GM19372 (cell line): Measurements from ENCODE around the gene LRRC25.

Source experiments
- ATAC-seq: cut with Tn5 transposase; IDR thresholded peaks from one replicate; pipeline ENCODE4 v1.9.1; 2021; ENCODE audit warnings: mild to moderate bottlenecking, low read depth, moderate library complexity; ENCODE audit not compliant: unreplicated experiment

The LRRC25 gene

GRCh38 chr19:18425515-18426415 is 28.3 kb upstream of the LRRC25 start:
- ATAC-seq: no peak

GRCh38 chr19:18424890-18425514 is 27.6 kb upstream of the LRRC25 start:
- ATAC-seq: no peak

- ATAC-seq: no peak
Observed at GRCh38 chr19:18424122-18424889, 26.9 kb upstream of the LRRC25 start.

GRCh38 chr19:18423258-18424020 is 26.0 kb upstream of the LRRC25 start:
- no peak for ATAC-seq

GRCh38 chr19:18422530-18423191 is 25.2 kb upstream of the LRRC25 start:
- no peak for ATAC-seq

- ATAC-seq: no peak
Observed at GRCh38 chr19:18421371-18421959, 24.0 kb upstream of the LRRC25 start.

GRCh38 chr19:18420930-18421329 is 23.5 kb upstream of the LRRC25 start:
- no peak for ATAC-seq

GRCh38 chr19:18419699-18420460 is 22.5 kb upstream of the LRRC25 start:
- no peak for ATAC-seq

GRCh38 chr19:18419195-18419698 is 21.8 kb upstream of the LRRC25 start, which contains the start of gene SSBP4:
Gene SSBP4 (plus strand): TSS chr19:18419398. CDS start chr19:18419649, 251 bp downstream.
- ATAC-seq: peak; percentile 47

GRCh38 chr19:18418483-18419194 is 21.2 kb upstream of the LRRC25 start:
- ATAC-seq: no peak

GRCh38 chr19:18418029-18418482 is 20.6 kb upstream of the LRRC25 start:
- no peak for ATAC-seq

- no peak for ATAC-seq
Observed at GRCh38 chr19:18417250-18418028, 20.0 kb upstream of the LRRC25 start.

- no peak for ATAC-seq
Observed at GRCh38 chr19:18416778-18417249, 19.4 kb upstream of the LRRC25 start.

GRCh38 chr19:18415178-18415867 is 17.9 kb upstream of the LRRC25 start:
- ATAC-seq: no peak

GRCh38 chr19:18414504-18415177 is 17.2 kb upstream of the LRRC25 start:
- no peak for ATAC-seq
